IMR-90 (cell line): ENCODE measurements around the gene AOC2. TPM values are rescaled to one million over a fixed set of nuclear protein-coding genes. Genes with fewer than 3 reads are reported as not detected.

Experiments used
- ATAC-seq: fragments of 200-7000 bp; cut with Tn5 transposase; 2 replicates; pipeline ENCODE4 v1.9.1; 2020; ENCODE audit warnings: low read depth, mild to moderate bottlenecking, moderate library complexity
- BruUV-seq: library from RNA; stranded (reverse); fragments of 400-500 nt; replicated peaks from 2 replicates; lab custom pipeline; 2021; lab: Mats Ljungman, UMichigan
- CTCF ChIA-PET: fragments of 300-600 bp; formaldehyde crosslinking; extraction: SDS; loops from one replicate; lab custom pipeline; 2021; ENCODE audit warnings: antibody characterized with exemption; lab: Yijun Ruan, JAX
- POLR2A ChIA-PET: fragments of 300-600 bp; sonication (Branson Sonifier 250); formaldehyde crosslinking; loops from one replicate; lab custom pipeline; 2022; ENCODE audit warnings: antibody characterized with exemption; ENCODE audit not compliant: unreplicated experiment; lab: Charles Lee
- DNase-seq: peaks from one replicate; pipeline ENCODE4 v3.0.0; 2013
- H2AFZ ChIP-seq: replicated peaks from 2 replicates; pipeline ENCODE3; 2013; ENCODE audit warnings: low read length, mild to moderate bottlenecking; ENCODE audit not compliant: poor library complexity
- H2AK5ac ChIP-seq: 2 replicates; pipeline ENCODE4 v1.6.1; 2013; ENCODE audit warnings: low read depth, low read length, inconsistent platforms
- H2AK9ac ChIP-seq: replicated peaks from 2 replicates; pipeline ENCODE3; 2013; ENCODE audit warnings: mild to moderate bottlenecking, low read depth, low read length, moderate library complexity; ENCODE audit not compliant: poor library complexity
- H2BK120ac ChIP-seq: 2 replicates; pipeline ENCODE4 v1.6.1; 2013; ENCODE audit warnings: low read depth, low read length, inconsistent platforms
- H2BK15ac ChIP-seq: 3 replicates; pipeline ENCODE4 v1.6.1; 2013; ENCODE audit warnings: low read depth, low read length, inconsistent platforms
- H2BK20ac ChIP-seq: 2 replicates; pipeline ENCODE4 v1.6.1; 2013; ENCODE audit warnings: low read depth, mild to moderate bottlenecking, inconsistent platforms, low read length, moderate library complexity
- H2BK5ac ChIP-seq: 2 replicates; pipeline ENCODE4 v1.6.1; 2013; ENCODE audit warnings: mild to moderate bottlenecking, low read depth, low read length, inconsistent platforms; ENCODE audit not compliant: poor library complexity, severe bottlenecking
- H3K14ac ChIP-seq: replicated peaks from 2 replicates; pipeline ENCODE4 v1.6.1; 2013; ENCODE audit warnings: low read depth, low read length, inconsistent platforms
- H3K18ac ChIP-seq: 2 replicates; pipeline ENCODE4 v1.6.1; 2013; ENCODE audit warnings: low read depth, low read length, control low read depth
- H3K23ac ChIP-seq: 2 replicates; pipeline ENCODE4 v1.6.1; 2013; ENCODE audit warnings: low read depth, low read length, inconsistent platforms
- H3K27ac ChIP-seq: 2 replicates; pipeline ENCODE4 v1.5.1; 2013; ENCODE audit warnings: mild to moderate bottlenecking, control low read depth, low read length; ENCODE audit not compliant: insufficient read depth
- H3K27me3 ChIP-seq: 2 replicates; pipeline ENCODE4 v1.6.1; 2013; ENCODE audit warnings: low read length; ENCODE audit not compliant: control insufficient read depth, insufficient read depth
- H3K36me3 ChIP-seq: 2 replicates; pipeline ENCODE4 v1.6.1; 2013; ENCODE audit warnings: low read length, mixed read lengths; ENCODE audit not compliant: control insufficient read depth, insufficient read depth
- H3K4ac ChIP-seq: 2 replicates; pipeline ENCODE4 v1.6.1; 2013; ENCODE audit warnings: low read depth, low read length, inconsistent platforms
- H3K4me1 ChIP-seq: 2 replicates; pipeline ENCODE4 v1.6.1; 2013; ENCODE audit warnings: low read length, mixed read lengths; ENCODE audit not compliant: control insufficient read depth, insufficient read depth
- H3K4me2 ChIP-seq: 2 replicates; pipeline ENCODE4 v1.6.1; 2013; ENCODE audit warnings: low read depth, mild to moderate bottlenecking, control low read depth, low read length, moderate library complexity
- H3K4me3 ChIP-seq: 2 replicates; pipeline ENCODE4 v1.5.1; 2013; ENCODE audit warnings: low read depth, mild to moderate bottlenecking, control low read depth, low read length, moderate library complexity; ENCODE audit not compliant: insufficient read depth
- H3K56ac ChIP-seq: 2 replicates; pipeline ENCODE4 v1.6.1; 2013; ENCODE audit warnings: low read length, inconsistent platforms; ENCODE audit not compliant: insufficient read depth; ENCODE audit errors: extremely low read depth
- H3K79me1 ChIP-seq, 2 experiments: 2 replicates each; pipeline ENCODE4 v1.6.1; 2013; ENCODE audit warnings: low read length in 2 of 2, inconsistent platforms in 1 of 2, low read depth in 1 of 2
- H3K9ac ChIP-seq: 2 replicates; pipeline ENCODE4 v1.6.1; 2013; ENCODE audit warnings: low read depth, low read length, control low read depth
- H3K9me1 ChIP-seq: 2 replicates; pipeline ENCODE4 v1.6.1; 2013; ENCODE audit warnings: low read length, inconsistent platforms; ENCODE audit not compliant: insufficient read depth
- H3K9me3 ChIP-seq: 2 replicates; pipeline ENCODE4 v1.6.1; 2013; ENCODE audit warnings: low read length; ENCODE audit not compliant: control insufficient read depth, insufficient read depth
- H4K20me1 ChIP-seq: 2 replicates; pipeline ENCODE4 v1.6.1; 2013; ENCODE audit warnings: low read length, inconsistent platforms; ENCODE audit not compliant: insufficient read depth
- H4K5ac ChIP-seq: 2 replicates; pipeline ENCODE4 v1.6.1; 2013; ENCODE audit warnings: mild to moderate bottlenecking, low read depth, low read length, control low read depth
- H4K8ac ChIP-seq, 2 experiments: 2 replicates each; pipeline ENCODE4 v1.6.1; 2013; ENCODE audit warnings: low read depth in 2 of 2, low read length in 2 of 2, control low read depth in 1 of 2, inconsistent platforms in 1 of 2
- H4K91ac ChIP-seq: 2 replicates; pipeline ENCODE4 v1.6.1; 2013; ENCODE audit warnings: low read depth, low read length, inconsistent platforms; ENCODE audit not compliant: insufficient read depth
- CEBPB ChIP-seq: IDR thresholded peaks from 2 replicates; pipeline ENCODE4 v1.6.1; 2012; ENCODE audit warnings: low read depth, low read length, improper control_type of control experiment
- MAZ ChIP-seq: IDR thresholded peaks from 2 replicates; pipeline ENCODE4 v1.6.1; 2012; ENCODE audit warnings: low read depth, mild to moderate bottlenecking, low read length, improper control_type of control experiment, moderate library complexity, borderline replicate concordance
- POLR2A ChIP-seq: IDR thresholded peaks from 2 replicates; pipeline ENCODE4 v1.6.1; 2012; ENCODE audit warnings: mild to moderate bottlenecking, low read depth, low read length
- RAD21 ChIP-seq: IDR thresholded peaks from 2 replicates; pipeline ENCODE4 v1.6.1; 2012; ENCODE audit warnings: low read length, improper control_type of control experiment
- WGBS, 2 experiments: methylation state at CpG; one replicate each; pipeline versions ENCODE4 v1.1.5 to v1.1.7; 2013; ENCODE audit warnings: missing lambda C conversion rate in 2 of 2; ENCODE audit not compliant: insufficient read length in 1 of 2; ENCODE audit errors: extremely low coverage in 2 of 2; 5-methylcytosine and 5-hydroxymethylcytosine counted together
- dilution Hi-C: fragments of 300-500 bp; cut with HindIII; formaldehyde crosslinking; loops from one replicate; pipeline ENCODE4 v1.14.3; 2018; ENCODE audit warnings: low sequenced_read_pairs; ENCODE audit not compliant: unreplicated experiment
- in situ Hi-C: fragments of 300-500 bp; cut with MboI; formaldehyde crosslinking; loops from 3 replicates; pipeline ENCODE4 v1.14.3; 2019; ENCODE audit warnings: low sequenced_read_pairs, inconsistent platforms, mixed read lengths
- intact Hi-C: fragments of 100-400 bp; cut with micrococcal nuclease; formaldehyde crosslinking; loops from 2 replicates; pipeline ENCODE4 v1.10.0; 2022
- polyA plus RNA-seq, 3 experiments: library from polyadenylated mRNA; depleted of rRNA; stranded (reverse); fragments of >200 nt; gene quantifications; 2 replicates each; pipeline ENCODE4 v1.2.3, GENCODE V29; 2012; ENCODE audit warnings: low replicate concordance in 1 of 3
- total RNA-seq: library from RNA; depleted of rRNA; stranded (reverse); fragments of >200 nt; gene quantifications from 2 replicates; pipeline ENCODE4 v1.2.3, GENCODE V29; 2012

Gene AOC2
- total and polyA plus RNA-seq, 2 of the 4 experiments (the other 2 are of a cell fraction), result 0.36 to 0.41 TPM

- POLR2A ChIA-PET, result interaction anchor here (0.6 kb wide), 1 partner anchor 112 kb away, joined by 3 read pairs; no protein-coding TSS in a partner anchor
- in situ Hi-C loops, result no loop called here
- H4K20me1 ChIP-seq, result peaks cover 19% of the 10 kb centered on the region
- H3K4me2 ChIP-seq, result no peak overlapping the region
- H3K4ac ChIP-seq, result no peak overlapping the region
- intact Hi-C loops, result no loop called here
- H3K27me3 ChIP-seq, result peaks cover 3% of the 10 kb centered on the region; the same call in 1 of the 2 replicates
- no peak overlapping the region for H2AK9ac ChIP-seq
- peaks cover 4% of the 10 kb centered on the region; the same call in 1 of the 2 replicates for H3K4me1 ChIP-seq
- H3K4me3 ChIP-seq, result no peak overlapping the region
- H2BK20ac ChIP-seq, result no peak overlapping the region
- ATAC-seq (no peak), DNase-seq (no peak)
- no peak overlapping the region for H3K56ac ChIP-seq
- H2AK5ac ChIP-seq, result no peak overlapping the region; the same call in 1 of the 2 replicates
- no peak overlapping the region for H2BK5ac ChIP-seq
- H4K5ac ChIP-seq, result no peak overlapping the region
- 73% methylated on average over 6 of the region's 7 CpGs; no CpG with 5 or more reads in 1 of the 2 experiments for WGBS, 2 experiments
- dilution Hi-C loops, result no loop called here
- H3K9me1 ChIP-seq, result peaks cover 8% of the 10 kb centered on the region; the same call in 1 of the 2 replicates
- CTCF ChIA-PET, result interaction anchor here (0.6 kb wide), 1 partner anchor 47 kb away, joined by 5 read pairs; no protein-coding TSS in a partner anchor
- no peak overlapping the region for H3K14ac ChIP-seq
- peaks cover 38% of the 10 kb centered on the region for H3K36me3 ChIP-seq
- no peak overlapping the region for H3K9ac ChIP-seq
- H3K9me3 ChIP-seq, result no peaks in the 10 kb centered on the region
- H4K8ac ChIP-seq, result no peak overlapping the region
- no peak overlapping the region for H2BK15ac ChIP-seq
- H3K27ac ChIP-seq, result no peak overlapping the region
- H3K18ac ChIP-seq, result no peak overlapping the region
- H2AFZ ChIP-seq, result no peak overlapping the region
- no peak overlapping the region for H2BK120ac ChIP-seq
- TF ChIP-seq RAD21 (no peak), POLR2A (no peak), MAZ (no peak), CEBPB (no peak)
- BruUV-seq, result no TSS peak
- no peak overlapping the region for H4K91ac ChIP-seq
- H3K79me1 ChIP-seq, result peaks cover 3 to 12% of the 10 kb centered on the region in 2 experiments; a peak in 2 of 4 replicates
- H3K23ac ChIP-seq, result no peak overlapping the region
These were observed 1.7 kb downstream of the AOC2 start for GRCh38 chr17:42845918-42846593.
